GM23248 (cell line): ENCODE data around the gene THYN1. TPM values are rescaled to one million over a fixed set of nuclear protein-coding genes. Genes with fewer than 3 reads are reported as not detected.

Experiments used
- DNase-seq: peaks from one replicate; pipeline ENCODE4 v3.0.0-alpha.2; 2015
- H2AFZ ChIP-seq: fragments of 200-600 bp; sonication (generic); 2 replicates; pipeline ENCODE4 v1.6.1; 2016; ENCODE audit warnings: antibody characterized with exemption
- H3F3A ChIP-seq: fragments of 200-600 bp; sonication (generic); 2 replicates; pipeline ENCODE4 v1.6.1; 2016; ENCODE audit warnings: mild to moderate bottlenecking, antibody characterized with exemption, mixed run types; ENCODE audit not compliant: insufficient read depth
- H3K27ac ChIP-seq: fragments of 200-600 bp; sonication (generic); 2 replicates; pipeline ENCODE4 v1.5.1; 2016; ENCODE audit warnings: mild to moderate bottlenecking
- H3K27me3 ChIP-seq: fragments of 200-600 bp; sonication (generic); replicated peaks from 2 replicates; pipeline ENCODE4 v1.6.1; 2016; ENCODE audit warnings: mild to moderate bottlenecking; ENCODE audit not compliant: insufficient read depth
- H3K36me3 ChIP-seq: fragments of 200-600 bp; sonication (generic); 2 replicates; pipeline ENCODE4 v1.6.1; 2016; ENCODE audit warnings: low read depth, mild to moderate bottlenecking
- H3K4me1 ChIP-seq: fragments of 200-600 bp; sonication (generic); 2 replicates; pipeline ENCODE4 v1.6.1; 2016; ENCODE audit warnings: mild to moderate bottlenecking; ENCODE audit not compliant: insufficient read depth
- H3K4me2 ChIP-seq: fragments of 200-600 bp; sonication (generic); one replicate; pipeline ENCODE4 v1.6.1; 2016; ENCODE audit warnings: mild to moderate bottlenecking; ENCODE audit not compliant: unreplicated experiment
- H3K4me3 ChIP-seq: fragments of 200-600 bp; sonication (generic); 2 replicates; pipeline ENCODE4 v1.5.1; 2016; ENCODE audit warnings: mild to moderate bottlenecking
- H3K79me2 ChIP-seq: fragments of 200-600 bp; sonication (generic); 2 replicates; pipeline ENCODE4 v1.6.1; 2016; ENCODE audit warnings: mild to moderate bottlenecking; ENCODE audit not compliant: insufficient read depth
- H3K9ac ChIP-seq: fragments of 200-600 bp; sonication (generic); 2 replicates; pipeline ENCODE4 v1.6.1; 2016; ENCODE audit warnings: mild to moderate bottlenecking
- H3K9me2 ChIP-seq: fragments of 200-600 bp; sonication (generic); 2 replicates; pipeline ENCODE4 v1.6.1; 2016; ENCODE audit warnings: mixed run types, mild to moderate bottlenecking, moderate library complexity; ENCODE audit not compliant: insufficient read depth
- H3K9me3 ChIP-seq: fragments of 200-600 bp; sonication (generic); one replicate; pipeline ENCODE4 v1.6.1; 2017; ENCODE audit warnings: low read depth
- H4K20me1 ChIP-seq: fragments of 200-600 bp; sonication (generic); 2 replicates; pipeline ENCODE4 v1.6.0; 2016; ENCODE audit not compliant: insufficient read depth
- EZH2 ChIP-seq: fragments of 200-600 bp; sonication (generic); IDR thresholded peaks from 2 replicates; pipeline ENCODE4 v1.6.1; 2018; ENCODE audit warnings: antibody characterized with exemption, mild to moderate bottlenecking; ENCODE audit not compliant: insufficient read depth, poor library complexity, severe bottlenecking
- EZH2phosphoT487 ChIP-seq: fragments of 200-600 bp; sonication (generic); IDR thresholded peaks from 2 replicates; pipeline ENCODE4 v1.6.1; 2018; ENCODE audit warnings: antibody characterized with exemption, moderate library complexity, mild to moderate bottlenecking, low read depth; ENCODE audit not compliant: insufficient read depth
- WGBS, 2 experiments: methylation state at CpG; one replicate each; pipeline ENCODE4 v1.1.6; 2015 to 2017; ENCODE audit warnings: low lambda C conversion rate in 2 of 2, low coverage in 1 of 2; ENCODE audit errors: missing lambda C conversion rate in 2 of 2; 5-methylcytosine and 5-hydroxymethylcytosine counted together
- in situ Hi-C: fragments of 300-500 bp; cut with MboI; formaldehyde crosslinking; loops from 2 replicates; pipeline ENCODE4 v1.15.0; 2020
- polyA plus RNA-seq: library from polyadenylated mRNA; unstranded; fragments of >200 nt; fragmentation: Nextera tagmentation; extraction: Ambion mirVana; gene quantifications from 2 replicates; pipeline ENCODE4 v1.2.1, GENCODE V29; 2016
- total RNA-seq: library from RNA; depleted of rRNA; stranded (reverse); fragments of >200 nt; shearing (Covaris generic); gene quantifications from 2 replicates; pipeline ENCODE4 v1.2.3, GENCODE V29; 2014

THYN1 gene
- total and polyA plus RNA-seq, 2 experiments from 2014 or later: 25.6 to 49.8 TPM

DNA sequence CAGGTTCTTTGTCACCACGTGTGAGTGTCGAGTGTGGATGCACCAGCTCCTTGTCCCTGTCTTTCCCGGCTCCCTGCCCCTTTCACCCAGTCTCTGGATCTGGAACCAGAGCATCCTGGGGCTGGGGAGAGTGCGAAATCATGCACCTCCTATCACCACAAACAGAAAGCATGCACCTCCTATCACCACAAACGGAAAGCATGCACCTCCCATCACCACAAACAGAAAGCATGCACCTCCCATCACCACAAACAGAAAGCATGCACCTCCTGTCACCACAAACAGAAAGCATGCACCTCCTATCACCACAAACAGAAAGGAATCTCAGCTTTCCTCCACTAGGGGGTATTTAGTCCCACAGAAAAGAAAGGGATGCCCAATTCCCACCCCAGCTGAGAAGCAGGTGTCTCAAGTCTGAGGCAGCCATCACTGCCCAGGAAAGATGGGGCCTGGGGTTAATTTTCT lies 17.1 kb upstream of the THYN1 start:
- no peaks in the 10 kb centered on the region for H3K36me3 ChIP-seq
- no peaks in the 10 kb centered on the region for H3K9me2 ChIP-seq
- 44 to 52% methylated on average over 5 of the region's 5 CpGs for WGBS, 2 experiments
- in situ Hi-C loops: no loop called here
- H3F3A ChIP-seq: peaks cover 25% of the 10 kb centered on the region
- H3K9me3 ChIP-seq: no peaks in the 10 kb centered on the region
- no peak overlapping the region for H3K9ac ChIP-seq
- no peaks in the 10 kb centered on the region for H3K79me2 ChIP-seq
- peaks cover 40% of the 10 kb centered on the region for H3K27me3 ChIP-seq
- H2AFZ ChIP-seq: no peak overlapping the region
- no peak overlapping the region for H3K4me2 ChIP-seq
- H3K27ac ChIP-seq: no peak overlapping the region
- H3K4me3 ChIP-seq: no peak overlapping the region
- no peak for DNase-seq
- peaks cover 18% of the 10 kb centered on the region for H3K4me1 ChIP-seq
- H4K20me1 ChIP-seq: no peaks in the 10 kb centered on the region
- no peak for TF ChIP-seq EZH2
- TF ChIP-seq EZH2phosphoT487: no peak

DNA sequence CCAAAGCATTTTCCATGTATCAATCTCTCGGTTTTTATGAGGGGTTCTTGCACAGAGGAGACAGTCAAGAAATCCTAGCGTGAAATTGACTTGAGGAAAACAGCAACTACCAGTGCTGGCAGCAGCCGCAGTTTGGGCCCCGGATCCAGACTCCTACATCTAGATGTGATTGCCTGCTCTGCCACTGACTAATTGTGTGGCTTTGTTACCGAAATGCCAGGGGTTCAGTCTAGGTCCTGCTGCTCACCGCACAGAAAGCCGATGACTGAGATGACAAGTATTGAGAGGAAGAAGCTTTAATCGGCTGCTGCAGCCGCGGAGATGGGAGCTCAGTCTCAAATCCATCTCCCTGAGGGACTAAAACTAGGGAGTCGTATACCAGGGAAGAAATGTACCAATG lies 14.8 kb upstream of the THYN1 start:
- DNase-seq: no peak
- Histone ChIP-seq H3K27ac (no peak overlapping the region), H3K4me3 (no peak overlapping the region), H3K79me2 (no peaks in the 10 kb centered on the region), H3K9ac (no peak overlapping the region), H3F3A (peaks cover 26% of the 10 kb centered on the region), H3K36me3 (no peaks in the 10 kb centered on the region; the same call in 1 of the 2 replicates), H3K4me1 (peaks cover 18% of the 10 kb centered on the region), H3K4me2 (no peak overlapping the region), H3K27me3 (peaks cover 17% of the 10 kb centered on the region), H2AFZ (no peak overlapping the region), H4K20me1 (no peaks in the 10 kb centered on the region), H3K9me2 (no peaks in the 10 kb centered on the region), H3K9me3 (no peaks in the 10 kb centered on the region)
- no peak for TF ChIP-seq EZH2phosphoT487
- no peak for TF ChIP-seq EZH2
- in situ Hi-C loops: no loop called here
- WGBS, 2 experiments: 94 to 95% methylated on average over 11 of the region's 11 CpGs

DNA sequence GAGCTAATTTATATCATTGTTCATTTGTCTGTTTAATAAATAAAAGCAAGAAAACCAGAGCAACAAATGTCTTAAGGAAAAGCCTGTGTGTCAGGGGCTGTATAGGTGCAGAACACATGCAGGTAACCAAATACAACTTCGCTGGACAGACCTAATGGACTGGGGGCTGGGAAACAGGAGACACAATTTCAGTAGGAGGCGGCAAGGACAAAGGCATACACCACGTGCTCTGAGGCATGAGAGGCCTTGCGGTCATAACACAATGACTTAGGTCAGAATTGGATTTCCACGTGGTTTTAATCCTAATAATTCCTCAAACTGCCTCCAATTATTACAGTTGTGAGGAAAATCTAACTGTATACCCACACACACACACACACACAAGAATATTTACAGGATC lies 14.3 kb upstream of the THYN1 start:
- 85 to 90% methylated on average over 5 of the region's 5 CpGs for WGBS, 2 experiments
- Histone ChIP-seq H3K9ac (no peak overlapping the region), H4K20me1 (no peaks in the 10 kb centered on the region), H3K36me3 (no peaks in the 10 kb centered on the region; the same call in 1 of the 2 replicates), H3K9me3 (no peaks in the 10 kb centered on the region), H2AFZ (no peak overlapping the region), H3K27ac (peak overlapping the region; percentile 53; the same call in 1 of the 2 replicates), H3K79me2 (no peaks in the 10 kb centered on the region), H3F3A (peaks cover 26% of the 10 kb centered on the region), H3K27me3 (peaks cover 12% of the 10 kb centered on the region; the same call in 1 of the 2 replicates), H3K4me3 (no peak overlapping the region), H3K9me2 (no peaks in the 10 kb centered on the region), H3K4me2 (peak overlapping the region; percentile 43), H3K4me1 (peaks cover 18% of the 10 kb centered on the region)
- DNase-seq: no peak
- in situ Hi-C loops: no loop called here
- TF ChIP-seq EZH2phosphoT487: no peak
- TF ChIP-seq EZH2: no peak

DNA sequence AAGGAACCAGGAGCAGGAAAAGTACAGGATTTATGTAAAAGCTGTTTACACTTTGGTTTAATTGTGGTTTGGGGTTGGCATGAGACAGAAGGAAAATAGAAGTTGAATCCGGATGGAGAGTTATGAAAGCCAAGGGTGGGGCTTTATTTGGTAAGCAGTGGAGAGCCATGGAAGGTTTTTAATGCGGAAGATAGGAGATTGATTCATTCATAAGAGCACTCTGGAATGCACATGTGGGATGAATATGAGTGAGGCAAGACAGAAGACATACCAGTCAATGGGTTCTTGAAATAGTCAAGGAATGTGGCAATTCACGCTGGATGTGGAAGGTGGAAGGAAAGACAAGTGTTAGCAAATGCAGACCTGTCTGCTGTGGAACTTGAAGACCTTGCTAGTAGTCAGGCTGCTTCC lies 13.7 kb upstream of the THYN1 start:
- H3K27ac ChIP-seq: peak overlapping the region; percentile 53
- no peaks in the 10 kb centered on the region for H3K9me2 ChIP-seq
- H3K9me3 ChIP-seq: no peaks in the 10 kb centered on the region
- no peaks in the 10 kb centered on the region for H4K20me1 ChIP-seq
- H3K36me3 ChIP-seq: no peaks in the 10 kb centered on the region; the same call in 1 of the 2 replicates
- peak overlapping the region; percentile 43 for H3K4me2 ChIP-seq
- H3K9ac ChIP-seq: no peak overlapping the region
- H2AFZ ChIP-seq: no peak overlapping the region
- in situ Hi-C loops: no loop called here
- peaks cover 7% of the 10 kb centered on the region; the same call in 1 of the 2 replicates for H3K27me3 ChIP-seq
- 0 to 5% methylated on average over 3 of the region's 3 CpGs for WGBS, 2 experiments
- peaks cover 18% of the 10 kb centered on the region for H3K4me1 ChIP-seq
- peak; percentile 85 for DNase-seq
- H3K79me2 ChIP-seq: no peaks in the 10 kb centered on the region
- H3K4me3 ChIP-seq: 0 out of 2 replicates have a peak overlapping the region, but pooled peaks have one; percentile 10
- peaks cover 26% of the 10 kb centered on the region for H3F3A ChIP-seq
- TF ChIP-seq EZH2phosphoT487: 0 out of 2 replicates have a peak, but pooled peaks have one; percentile 49
- no peak for TF ChIP-seq EZH2

DNA sequence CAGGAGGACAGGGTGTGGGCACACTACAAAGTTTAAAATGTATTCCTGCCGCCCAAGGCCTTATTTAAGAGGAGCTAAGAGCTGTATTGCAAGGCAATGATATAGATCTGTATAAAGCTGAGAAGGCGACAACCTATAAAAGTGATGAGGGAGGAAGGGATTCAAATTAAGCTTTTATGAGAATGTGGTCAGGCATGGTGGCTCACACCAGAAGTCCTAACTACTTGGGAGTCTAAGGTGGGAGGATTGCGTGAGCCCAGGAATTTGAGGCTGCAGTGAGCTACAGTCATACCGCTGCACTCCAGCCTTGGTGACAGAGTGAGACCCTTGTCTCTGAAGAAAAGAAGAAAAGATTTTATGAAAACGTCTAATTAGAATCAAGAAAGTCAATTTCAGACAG lies 13.3 kb upstream of the THYN1 start:
- no peak for DNase-seq
- 66 to 67% methylated on average over 5 of the region's 5 CpGs for WGBS, 2 experiments
- in situ Hi-C loops: no loop called here
- H3K9ac ChIP-seq: no peak overlapping the region
- H3K4me3 ChIP-seq: 0 out of 2 replicates have a peak overlapping the region, but pooled peaks have one; percentile 10
- H3K27ac ChIP-seq: peak overlapping the region; percentile 53
- peaks cover 26% of the 10 kb centered on the region for H3F3A ChIP-seq
- TF ChIP-seq EZH2phosphoT487: no peak
- TF ChIP-seq EZH2: no peak
- H3K9me2 ChIP-seq: no peaks in the 10 kb centered on the region
- H3K9me3 ChIP-seq: no peaks in the 10 kb centered on the region
- H3K79me2 ChIP-seq: no peaks in the 10 kb centered on the region
- H3K4me1 ChIP-seq: peaks cover 18% of the 10 kb centered on the region
- no peaks in the 10 kb centered on the region for H4K20me1 ChIP-seq
- no peaks in the 10 kb centered on the region; the same call in 1 of the 2 replicates for H3K36me3 ChIP-seq
- H3K27me3 ChIP-seq: peaks cover 7% of the 10 kb centered on the region; the same call in 1 of the 2 replicates
- H3K4me2 ChIP-seq: peak overlapping the region; percentile 43
- no peak overlapping the region for H2AFZ ChIP-seq
